Stimulated activated CD4-positive, alpha-beta T cell treated with anti-CD3 and anti-CD28 coated beads, Interleukin-12 subunit alpha, Interleukin-12 subunit beta, amount 100 ng/mL, for 24 hours (primary cell): ENCODE data around the gene TPST2.
"Not testable (repeated sequence)": the region's sequence is repeated elsewhere in the genome, so short reads cannot be mapped to it uniquely, and the experiment has no call there.

Experiments used
- DNase-seq, 2 experiments: peaks; one replicate each; pipeline ENCODE4 v3.0.0-alpha.2; 2020; ENCODE audit warnings: low read depth in 2 of 2

The TPST2 gene

DNA sequence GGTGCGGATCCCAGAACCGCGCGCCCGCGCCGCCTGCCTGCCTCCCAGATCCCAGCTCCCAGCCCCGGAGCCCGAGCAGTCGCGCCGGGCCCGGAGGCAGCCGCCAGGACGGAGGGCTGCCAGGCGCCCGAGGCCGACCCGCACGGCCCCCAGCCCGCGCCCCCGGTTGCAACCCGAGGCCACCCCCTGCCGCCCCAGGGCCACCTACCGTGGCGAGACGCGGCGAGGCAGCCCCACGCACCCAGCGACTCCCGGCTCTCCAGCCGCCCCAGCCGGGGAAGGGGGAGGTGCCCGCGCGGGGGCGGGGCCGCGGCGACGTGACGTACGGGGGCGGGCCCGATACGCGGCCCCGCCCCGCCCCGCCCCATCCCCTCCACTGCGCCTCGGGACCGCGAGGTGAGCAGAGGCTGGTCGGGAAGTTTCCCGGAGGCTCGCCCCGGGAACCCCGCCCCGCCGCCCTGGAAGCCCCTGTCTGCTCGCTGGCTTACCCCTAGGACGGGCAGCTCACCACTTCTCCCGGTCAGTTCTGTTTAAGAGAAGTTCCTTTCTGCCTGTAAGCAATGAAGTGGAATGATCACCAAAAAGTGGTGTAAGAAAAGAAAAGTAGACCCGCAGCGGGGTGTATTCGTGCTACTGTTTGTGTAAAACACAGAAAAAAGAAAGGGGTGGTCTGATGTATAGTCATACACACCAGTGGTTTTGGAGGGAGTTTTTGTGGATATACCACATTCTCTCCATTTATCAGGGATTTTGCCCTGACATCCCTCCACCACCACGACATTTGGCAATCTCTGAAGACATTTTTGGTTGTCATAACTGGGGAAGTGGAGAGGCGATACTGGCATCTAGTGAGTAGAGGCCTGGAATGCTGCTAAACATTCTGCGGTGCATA is at the start of gene TPST2:
Gene TPST2 (minus strand): TSS at position 288 of the 892 bp plus-strand sequence. CDS start 48,502 bp downstream, outside the sequence.
- peak; percentile 60 for DNase-seq

GRCh38 chr22:26636296-26636695 is 46.4 kb upstream of the TPST2 start:
- no peak for DNase-seq

DNA sequence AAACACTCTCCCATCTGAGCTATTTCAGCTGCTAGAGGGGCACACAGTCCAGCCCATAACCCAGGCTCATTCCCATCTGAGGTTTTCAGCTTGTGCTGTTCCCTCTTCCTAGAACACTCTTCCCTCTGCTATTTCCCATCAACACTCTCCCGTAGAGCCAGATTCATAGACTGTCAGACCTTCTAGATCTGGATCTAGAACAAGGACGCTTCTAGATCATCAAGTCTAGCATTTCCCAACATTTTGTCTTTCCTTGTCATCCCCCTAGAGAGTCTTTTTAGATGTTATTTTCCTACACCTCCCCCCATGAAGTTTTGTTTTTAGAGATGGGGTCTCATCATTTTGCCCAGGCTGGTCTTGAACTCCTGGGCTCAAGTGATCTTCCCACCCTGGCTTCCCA is 45.2 kb upstream of the TPST2 start:
- no peak for DNase-seq

DNA sequence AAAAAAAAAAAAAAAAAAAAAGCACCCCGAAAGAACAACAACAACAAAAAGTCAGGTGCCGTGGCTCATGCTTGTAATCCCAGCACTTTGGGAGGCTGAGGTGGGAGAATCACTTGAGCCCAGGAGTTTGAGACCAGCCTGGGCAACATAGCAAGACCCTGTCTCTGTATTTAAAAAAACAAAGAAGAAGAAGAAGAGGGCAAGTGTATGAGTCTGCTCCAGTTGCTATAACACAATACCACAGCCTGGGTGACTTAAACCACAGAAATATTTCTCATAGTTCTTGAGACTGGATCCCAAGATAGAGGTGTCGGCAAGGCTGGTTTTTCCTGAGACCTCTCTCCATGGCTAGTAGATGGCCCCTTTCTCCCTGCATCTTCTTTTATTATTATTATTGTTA is 44.3 kb upstream of the TPST2 start:
- no peak for DNase-seq

- no peak for DNase-seq
Observed at GRCh38 chr22:26632422-26633155, 42.7 kb upstream of the TPST2 start.

DNA sequence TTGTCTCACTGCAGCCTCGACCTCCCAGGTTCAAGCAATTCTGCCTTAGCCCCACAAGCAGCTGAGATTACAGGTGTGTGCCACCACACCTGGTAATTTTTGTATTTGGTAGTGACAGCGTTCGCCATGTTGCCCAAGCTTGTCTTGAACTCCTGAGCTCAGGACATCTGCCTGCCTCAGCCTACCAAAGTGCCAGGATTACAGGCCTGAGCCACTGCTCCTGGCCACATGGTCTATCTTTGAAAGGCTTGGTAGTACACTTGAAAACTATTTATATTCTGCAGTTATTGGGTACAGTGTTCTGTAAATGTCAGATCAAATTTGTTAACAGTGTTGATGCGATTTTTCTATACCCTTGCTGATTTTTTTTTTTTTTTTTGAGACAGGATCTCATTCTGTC is 41.4 kb upstream of the TPST2 start:
- DNase-seq = no peak

- no peak for DNase-seq
Observed at GRCh38 chr22:26629988-26630761, 40.2 kb upstream of the TPST2 start.

- DNase-seq = no peak
Observed at GRCh38 chr22:26624803-26625202, 34.9 kb upstream of the TPST2 start.

GRCh38 chr22:26623984-26624383 is 34.1 kb upstream of the TPST2 start:
- DNase-seq = no peak

DNA sequence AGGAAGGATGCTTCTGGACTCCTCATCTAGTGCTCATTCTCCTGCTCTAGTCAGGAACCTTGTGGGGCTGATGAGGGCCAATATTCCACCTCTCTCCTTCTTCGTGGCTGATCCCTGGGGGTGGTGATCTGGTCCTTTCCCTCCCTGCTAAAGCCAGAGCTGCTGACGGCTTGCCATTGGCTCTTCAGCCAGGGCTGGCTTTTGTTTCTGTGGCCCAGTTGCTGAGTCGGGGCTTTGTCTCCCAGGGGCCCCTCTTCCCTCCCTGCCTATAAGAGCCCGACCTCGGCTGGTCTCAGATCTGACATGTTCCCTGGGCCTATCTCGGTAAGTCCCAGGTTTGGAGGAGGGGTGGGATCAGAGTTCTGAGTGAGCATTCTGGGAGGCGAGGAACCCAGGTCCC is 31.7 kb upstream of the TPST2 start, which contains the start of gene CRYBA4:
Gene CRYBA4 (plus strand): TSS at position 301 of the 400 bp plus-strand sequence. CDS start 634 bp downstream, outside the sequence.
- DNase-seq = no peak

- no peak for DNase-seq
Observed at GRCh38 chr22:26620197-26620596, 30.3 kb upstream of the TPST2 start.

GRCh38 chr22:26619510-26619909 is 29.6 kb upstream of the TPST2 start:
- DNase-seq = no peak

GRCh38 chr22:26618455-26618854 is 28.5 kb upstream of the TPST2 start:
- DNase-seq = no peak

GRCh38 chr22:26617271-26618199 is 27.6 kb upstream of the TPST2 start, which contains the start of gene CRYBB1:
CRYBB1 (minus strand) TSS chr22:26618027; CDS start chr22:26616319, 1,708 bp downstream.
- no peak for DNase-seq

- DNase-seq = no peak
Observed at GRCh38 chr22:26616650-26617049, 26.7 kb upstream of the TPST2 start.

DNA sequence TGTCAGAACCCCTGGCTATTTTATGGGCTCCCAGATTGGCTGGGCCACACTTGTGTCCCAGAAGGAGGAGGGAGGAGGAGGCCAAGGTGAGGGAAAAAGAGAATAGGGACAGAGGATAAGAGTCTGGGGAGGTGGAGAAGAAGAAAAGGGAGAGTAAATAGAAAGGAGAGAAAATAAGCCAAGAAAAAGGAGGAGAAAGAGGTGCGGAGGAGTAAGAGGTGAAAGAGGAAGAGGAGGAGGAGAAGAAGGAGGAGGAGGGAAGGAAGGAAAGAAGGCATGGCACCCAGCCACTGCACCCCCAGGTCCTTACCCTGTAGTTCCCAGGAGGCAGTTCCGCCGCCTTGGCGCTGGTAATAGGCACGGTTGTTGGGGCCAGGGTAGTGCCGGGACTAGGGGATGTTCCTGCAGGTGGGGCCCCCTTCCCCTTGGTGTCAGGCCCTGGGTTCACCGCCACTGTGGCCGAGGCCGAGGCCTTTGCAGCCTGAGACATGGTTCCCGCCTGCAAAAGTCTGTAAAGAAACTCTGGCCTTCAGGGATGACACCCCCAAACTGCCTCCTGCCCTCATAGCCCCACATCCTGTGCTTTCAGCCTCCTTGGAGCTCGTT is 26.0 kb upstream of the TPST2 start:
- no peak for DNase-seq

GRCh38 chr22:26615149-26615548 is 25.2 kb upstream of the TPST2 start:
- DNase-seq = no peak

DNA sequence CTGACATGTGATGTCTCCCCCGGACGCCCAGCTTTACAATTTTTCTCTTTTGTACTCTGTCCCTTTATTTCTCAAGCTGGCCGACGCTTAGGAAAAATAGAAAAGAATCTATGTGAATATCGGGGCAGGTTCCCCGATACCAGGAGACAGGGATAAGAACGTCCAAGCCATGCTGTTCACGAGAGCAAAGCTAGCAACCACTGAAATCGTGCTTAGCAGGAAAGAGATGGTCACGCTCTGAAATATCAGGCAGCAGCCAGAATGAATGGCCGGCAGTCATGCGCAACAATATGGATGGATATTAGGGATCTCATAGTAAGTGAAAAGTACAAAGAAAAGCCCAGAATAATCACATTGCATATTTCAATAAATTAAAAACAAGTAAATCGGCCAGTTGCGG is 24.4 kb upstream of the TPST2 start:
- DNase-seq = no peak

DNA sequence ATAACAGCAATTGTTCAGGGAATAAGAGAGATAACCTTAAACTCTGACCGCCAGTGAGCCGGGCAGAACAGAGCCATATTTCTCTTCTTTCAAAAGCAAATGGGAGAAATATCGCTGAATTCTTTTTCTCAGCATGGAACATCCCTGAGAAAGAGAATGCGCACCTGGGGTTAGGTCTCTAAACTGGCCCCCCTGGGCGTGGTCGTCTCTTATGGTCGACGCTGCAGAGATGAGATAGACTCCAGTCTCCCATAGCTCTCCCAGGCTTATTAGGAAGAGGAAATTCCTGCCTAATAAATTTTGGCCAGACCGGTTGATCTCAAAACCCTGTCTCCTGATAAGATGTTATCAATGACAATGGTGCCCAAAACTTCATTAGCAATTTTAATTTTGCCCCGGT is 23.8 kb upstream of the TPST2 start:
- not testable (repeated sequence) for DNase-seq

- DNase-seq = no peak
Observed at GRCh38 chr22:26612652-26613051, 22.7 kb upstream of the TPST2 start.
